K562 (cell line): ENCODE data around the gene FEN1. TPM values are rescaled to one million over a fixed set of nuclear protein-coding genes. Genes with fewer than 3 reads are reported as not detected.

Source experiments
- CUX1 ChIP-seq: fragments of 200-800 bp; sonication (Bioruptor generic); IDR thresholded peaks from 2 replicates; pipeline ENCODE4 v1.6.1; 2016; ENCODE audit warnings: missing genetic modification characterization, missing compliant biosample characterization
- MAFK ChIP-seq: IDR thresholded peaks from 2 replicates; pipeline ENCODE4 v1.6.1; 2011; ENCODE audit warnings: low read length, improper control_type of control experiment
- ZBTB40 ChIP-seq, 2 experiments: fragments of 450-650 bp in 1 of 2; sonication (generic) in 1 of 2; formaldehyde crosslinking in 1 of 2; IDR thresholded peaks; 2 replicates each; pipeline versions ENCODE4 v1.7.1 to v1.9.0; 2016 to 2022; ENCODE audit warnings: inconsistent platforms in 1 of 2, mild to moderate bottlenecking in 1 of 2, missing genetic modification reagents in 1 of 2
- ZNF431 ChIP-seq: sonication (generic); formaldehyde crosslinking; IDR thresholded peaks from 2 replicates; pipeline ENCODE4 v1.8.0; 2022; ENCODE audit warnings: mild to moderate bottlenecking, missing genetic modification reagents
- polyA plus RNA-seq, 8 experiments: library from polyadenylated mRNA; depleted of rRNA in 4 of 8; stranded (reverse) in 5 of 8; unstranded in 3 of 8; fragments of >200 nt; fragmentation: Nextera tagmentation in 2 of 8; fragmentation: Illumina TruSeq in 1 of 8; extraction: Ambion mirVana in 2 of 8; extraction: Trizol in 1 of 8; gene quantifications; 2 replicates each; pipeline versions ENCODE4 v1.2.1 to v1.2.3, GENCODE V29; 2011 to 2014; ENCODE audit warnings: inconsistent platforms in 1 of 8, missing spikeins in 1 of 8
- total RNA-seq, 7 experiments: library from RNA; depleted of rRNA in 6 of 7; stranded (reverse); fragments of >200 nt in 6 of 7; fragmentation: Illumina TruSeq in 2 of 7; extraction: Trizol in 2 of 7; gene quantifications; 2 replicates each; pipeline versions ENCODE4 v1.2.1 to v1.2.3, GENCODE V29; 2011 to 2021; ENCODE audit warnings: low replicate concordance in 1 of 7
- TF ChIP-seq, protein P1 (sequence below): IDR thresholded peaks from 3 replicates; pipeline ENCODE4 v1.6.1; 2011; ENCODE audit warnings: borderline replicate concordance, mild to moderate bottlenecking, moderate library complexity; ENCODE audit not compliant: insufficient read length; ENCODE audit errors: extremely low read depth

FEN1 gene
- total and polyA plus RNA-seq, 9 of the 15 experiments (the other 6 are each of a cell fraction or from before 2014, with no cell fraction given) = 58.1 to 156 (median 137) TPM

GRCh38 chr11:61814958-61815789 is 22.5 kb downstream of the FEN1 start (continued):
- TF ChIP-seq CUX1 (CRISPR knock-in tag) (no peak), ZNF431 (CRISPR knock-in tag) (0 out of 2 replicates have a peak, but pooled peaks have one; percentile 55), MAFK (no peak), ZBTB40 (IDR thresholded peaks at IDR 0.05) (peak; percentile 27; the same call in 1 of the 2 replicates), ZBTB40 (CRISPR knock-in tag; IDR thresholded peaks at IDR 0.05) (no peak)
- TF ChIP-seq, protein P1, sequence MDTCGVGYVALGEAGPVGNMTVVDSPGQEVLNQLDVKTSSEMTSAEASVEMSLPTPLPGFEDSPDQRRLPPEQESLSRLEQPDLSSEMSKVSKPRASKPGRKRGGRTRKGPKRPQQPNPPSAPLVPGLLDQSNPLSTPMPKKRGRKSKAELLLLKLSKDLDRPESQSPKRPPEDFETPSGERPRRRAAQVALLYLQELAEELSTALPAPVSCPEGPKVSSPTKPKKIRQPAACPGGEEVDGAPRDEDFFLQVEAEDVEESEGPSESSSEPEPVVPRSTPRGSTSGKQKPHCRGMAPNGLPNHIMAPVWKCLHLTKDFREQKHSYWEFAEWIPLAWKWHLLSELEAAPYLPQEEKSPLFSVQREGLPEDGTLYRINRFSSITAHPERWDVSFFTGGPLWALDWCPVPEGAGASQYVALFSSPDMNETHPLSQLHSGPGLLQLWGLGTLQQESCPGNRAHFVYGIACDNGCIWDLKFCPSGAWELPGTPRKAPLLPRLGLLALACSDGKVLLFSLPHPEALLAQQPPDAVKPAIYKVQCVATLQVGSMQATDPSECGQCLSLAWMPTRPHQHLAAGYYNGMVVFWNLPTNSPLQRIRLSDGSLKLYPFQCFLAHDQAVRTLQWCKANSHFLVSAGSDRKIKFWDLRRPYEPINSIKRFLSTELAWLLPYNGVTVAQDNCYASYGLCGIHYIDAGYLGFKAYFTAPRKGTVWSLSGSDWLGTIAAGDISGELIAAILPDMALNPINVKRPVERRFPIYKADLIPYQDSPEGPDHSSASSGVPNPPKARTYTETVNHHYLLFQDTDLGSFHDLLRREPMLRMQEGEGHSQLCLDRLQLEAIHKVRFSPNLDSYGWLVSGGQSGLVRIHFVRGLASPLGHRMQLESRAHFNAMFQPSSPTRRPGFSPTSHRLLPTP = no peak
